Activated CD8-positive, alpha-beta T cell treated with anti-CD3 and anti-CD28 coated beads, Interleukin-2, amount 10 ng/mL, durations not matched to agents 7 days and 5 days (primary cell): Measurements from ENCODE around the gene OR6C65. TPM values are rescaled to one million over a fixed set of nuclear protein-coding genes. Genes with fewer than 3 reads are reported as not detected.
"Not testable (repeated sequence)": the region's sequence is repeated elsewhere in the genome, so short reads cannot be mapped to it uniquely, and the experiment has no call there.

Source experiments
- ATAC-seq: fragments of 150-1000 bp; cut with Tn5 transposase; one replicate; pipeline ENCODE4 v1.10.0; 2021; ENCODE audit warnings: moderate library complexity
- CTCF ChIA-PET: fragments of 350-600 bp; sonication (Branson Sonifier 250); formaldehyde crosslinking; loops from one replicate; lab custom pipeline; 2021; ENCODE audit warnings: antibody characterized with exemption; lab: Charles Lee
- POLR2A ChIA-PET: fragments of 350-600 bp; sonication (Branson Sonifier 250); formaldehyde crosslinking; loops from one replicate; lab custom pipeline; 2021; ENCODE audit warnings: antibody characterized with exemption; lab: Charles Lee
- DNase-seq: peaks from one replicate; pipeline ENCODE4 v3.0.0-alpha.2; 2020
- H3K27ac Mint-ChIP-seq: one replicate; pipeline ENCODE4 v1.8.0; 2021; ENCODE audit warnings: mild to moderate bottlenecking, mixed read lengths
- H3K27me3 Mint-ChIP-seq: one replicate; pipeline ENCODE4 v1.8.0; 2021; ENCODE audit warnings: low read depth, mixed read lengths
- H3K36me3 Mint-ChIP-seq: one replicate; pipeline ENCODE4 v1.8.0; 2021; ENCODE audit warnings: low read depth, mixed read lengths
- H3K4me1 Mint-ChIP-seq: one replicate; pipeline ENCODE4 v1.8.0; 2021; ENCODE audit warnings: low read depth, mixed read lengths
- H3K4me3 Mint-ChIP-seq: one replicate; pipeline ENCODE4 v1.8.0; 2021; ENCODE audit warnings: mild to moderate bottlenecking, mixed read lengths
- H3K9me3 Mint-ChIP-seq: one replicate; pipeline ENCODE4 v1.8.0; 2022; ENCODE audit warnings: mixed read lengths; ENCODE audit not compliant: insufficient read depth
- total RNA-seq, 2 experiments: library from RNA; stranded (reverse); gene quantifications; one replicate each; pipeline ENCODE4 v1.2.3, GENCODE V29; 2021

The OR6C65 gene
- not detected for total RNA-seq

GRCh38 chr12:55400229-55400628 lies at the start of gene OR6C65:
Gene OR6C65 (plus strand): TSS chr12:55400529. CDS start chr12:55400529, 0 bp downstream.
- no peaks in the 10 kb centered on the region for H3K36me3 Mint-ChIP-seq
- no peak within 1 kb of the TSS for H3K4me3 Mint-ChIP-seq
- no peaks in the 10 kb centered on the region for H3K9me3 Mint-ChIP-seq
- no peak for ATAC-seq
- ChIA-PET CTCF (interaction anchor here (1.0 kb wide), 1 partner anchor 256 kb away, joined by 3 read pairs; no protein-coding TSS in a partner anchor), POLR2A (no interaction called here)
- DNase-seq, result no peak
- H3K4me1 Mint-ChIP-seq, result no peaks in the 10 kb centered on the region
- H3K27me3 Mint-ChIP-seq, result peaks cover 27% of the 10 kb centered on the region
- H3K27ac Mint-ChIP-seq, result no peak within 1 kb of the TSS

DNA sequence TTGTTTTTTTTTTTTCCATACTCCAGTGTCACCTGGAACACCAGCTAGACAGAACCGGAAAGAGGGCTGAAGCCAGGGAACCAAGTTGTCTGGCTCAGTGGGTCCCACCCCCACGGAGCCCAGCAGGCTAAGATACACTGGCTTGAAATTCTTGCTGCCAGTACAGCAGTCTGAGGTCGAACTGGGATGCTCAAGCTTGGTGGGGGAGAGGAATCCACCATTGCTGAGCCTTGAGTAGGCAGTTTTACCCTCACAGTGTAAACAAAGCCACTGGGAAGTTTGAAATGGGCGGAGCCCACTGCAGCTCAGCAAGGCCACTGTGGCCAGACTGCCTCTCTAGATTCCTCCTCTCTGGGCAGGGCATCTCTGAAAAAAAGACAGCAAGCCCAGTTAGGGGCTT lies 45.0 kb upstream of the OR6C65 start:
- H3K27ac Mint-ChIP-seq, H3K36me3 Mint-ChIP-seq, H3K4me3 Mint-ChIP-seq, ATAC-seq, H3K27me3 Mint-ChIP-seq, H3K4me1 Mint-ChIP-seq, H3K9me3 Mint-ChIP-seq, DNase-seq, CTCF ChIA-PET, POLR2A ChIA-PET: not testable (repeated sequence)

DNA sequence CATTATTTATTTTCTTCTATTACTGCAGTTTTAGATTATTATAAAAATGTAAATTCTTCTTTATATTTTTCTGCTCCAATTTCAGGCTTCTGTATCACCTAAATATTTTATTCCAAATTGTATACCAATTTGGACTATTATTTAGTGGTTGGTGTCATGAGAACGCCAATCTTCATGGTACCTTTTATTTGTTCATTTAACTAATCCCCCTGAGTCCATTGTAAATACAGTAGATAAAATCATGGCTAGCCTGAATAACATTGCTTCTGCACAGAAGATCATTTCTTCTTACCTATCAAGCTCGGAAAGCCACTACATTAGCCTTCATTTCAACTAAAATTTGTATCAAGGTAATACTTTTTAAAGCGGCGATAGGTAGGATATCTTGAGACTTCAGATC lies 37.7 kb upstream of the OR6C65 start, which contains the start of gene OR6C75:
OR6C75 (plus strand) TSS at position 301 of the 400 bp plus-strand sequence. CDS start 2,136 bp downstream, outside the sequence.
- Mint-ChIP-seq H3K27ac (no peak within 1 kb of the TSS), H3K4me1 (no peaks in the 10 kb centered on the region), H3K9me3 (no peaks in the 10 kb centered on the region), H3K27me3 (peaks cover 6% of the 10 kb centered on the region), H3K36me3 (no peaks in the 10 kb centered on the region), H3K4me3 (no peak within 1 kb of the TSS)
- DNase-seq (no peak), ATAC-seq (no peak)
- ChIA-PET CTCF (interaction anchor here (1.2 kb wide), 1 partner anchor 11 kb away, joined by 3 read pairs; no protein-coding TSS in a partner anchor), POLR2A (no interaction called here)

DNA sequence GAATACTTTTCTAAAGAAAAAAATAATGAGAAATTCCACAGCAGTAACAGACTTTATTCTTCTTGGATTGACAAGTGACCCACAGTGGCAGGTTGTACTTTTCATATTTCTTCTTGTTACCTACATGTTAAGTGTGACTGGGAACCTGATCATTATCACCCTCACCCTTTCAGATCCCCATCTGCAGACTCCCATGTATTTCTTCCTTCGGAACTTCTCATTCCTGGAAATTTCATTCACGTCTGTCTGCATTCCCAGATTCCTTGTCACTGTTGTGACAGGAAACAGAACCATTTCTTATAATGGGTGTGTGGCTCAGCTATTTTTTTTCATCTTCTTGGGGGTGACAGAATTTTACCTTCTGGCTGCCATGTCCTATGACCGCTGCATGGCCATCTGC lies 35.2 kb upstream of the OR6C65 start:
- Mint-ChIP-seq H3K4me1 (no peaks in the 10 kb centered on the region), H3K27me3 (peaks cover 6% of the 10 kb centered on the region), H3K36me3 (no peaks in the 10 kb centered on the region), H3K27ac (no peak overlapping the region), H3K4me3 (no peak overlapping the region), H3K9me3 (no peaks in the 10 kb centered on the region)
- CTCF ChIA-PET, result no interaction called here
- no peak for DNase-seq
- no peak for ATAC-seq
- POLR2A ChIA-PET, result no interaction called here

DNA sequence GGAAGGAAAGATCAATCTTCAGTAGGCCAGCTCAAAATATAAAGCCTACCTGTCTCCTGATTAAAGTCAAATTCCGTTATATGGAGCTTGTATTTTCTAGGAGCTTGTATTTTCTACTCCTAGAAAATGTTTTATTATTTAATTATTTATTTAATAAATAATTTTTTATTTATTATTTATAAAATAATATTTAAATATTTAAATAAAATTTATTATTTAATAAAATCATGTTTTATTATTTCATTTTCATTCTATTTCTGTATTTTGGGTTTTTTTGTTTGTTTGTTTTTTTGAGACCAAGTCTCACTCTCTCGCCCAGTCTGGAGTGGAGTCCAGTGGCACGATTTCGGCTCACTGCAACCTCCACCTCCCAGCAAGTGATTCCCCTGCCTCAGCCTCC lies 27.8 kb upstream of the OR6C65 start:
- no peaks in the 10 kb centered on the region for H3K9me3 Mint-ChIP-seq
- ATAC-seq (no peak), DNase-seq (no peak)
- ChIA-PET CTCF (no interaction called here), POLR2A (no interaction called here)
- H3K4me1 Mint-ChIP-seq, result no peaks in the 10 kb centered on the region
- no peak overlapping the region for H3K27ac Mint-ChIP-seq
- no peak overlapping the region for H3K4me3 Mint-ChIP-seq
- no peaks in the 10 kb centered on the region for H3K36me3 Mint-ChIP-seq
- H3K27me3 Mint-ChIP-seq, result no peaks in the 10 kb centered on the region

GRCh38 chr12:55385891-55386290 lies 14.4 kb upstream of the OR6C65 start:
- Mint-ChIP-seq H3K4me3 (no peak overlapping the region), H3K27me3 (no peaks in the 10 kb centered on the region), H3K27ac (no peak overlapping the region), H3K36me3 (no peaks in the 10 kb centered on the region), H3K9me3 (no peaks in the 10 kb centered on the region), H3K4me1 (no peaks in the 10 kb centered on the region)
- no peak for DNase-seq
- no peak for ATAC-seq
- POLR2A ChIA-PET, result no interaction called here
- CTCF ChIA-PET, result no interaction called here

GRCh38 chr12:55392032-55392795 lies 8.1 kb upstream of the OR6C65 start:
- Mint-ChIP-seq H3K4me3 (no peak overlapping the region), H3K36me3 (no peaks in the 10 kb centered on the region), H3K27me3 (peaks cover 6% of the 10 kb centered on the region), H3K4me1 (no peaks in the 10 kb centered on the region), H3K27ac (no peak overlapping the region), H3K9me3 (no peaks in the 10 kb centered on the region)
- no peak for DNase-seq
- CTCF ChIA-PET, result no interaction called here
- no peak for ATAC-seq
- POLR2A ChIA-PET, result no interaction called here

DNA sequence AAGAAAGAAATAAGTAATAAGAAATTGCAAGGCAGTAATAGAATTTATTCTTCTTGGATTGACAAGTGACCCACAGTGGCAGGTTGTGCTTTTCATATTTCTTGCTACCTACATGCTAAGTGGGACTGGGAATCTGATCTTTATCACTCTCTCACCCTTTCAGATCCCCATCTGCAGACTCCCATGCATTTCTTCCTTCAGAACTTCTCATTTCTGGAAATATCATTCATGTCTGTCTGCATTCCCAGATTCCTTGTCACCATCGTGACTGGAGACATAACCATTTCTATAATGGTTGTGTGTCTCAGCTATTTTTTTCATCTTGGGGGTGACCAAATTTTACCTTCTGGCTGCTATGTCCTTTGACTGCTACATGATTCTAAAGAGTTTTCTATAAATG lies 4.0 kb upstream of the OR6C65 start:
- Mint-ChIP-seq H3K4me1 (no peaks in the 10 kb centered on the region), H3K27ac (no peak overlapping the region), H3K27me3 (peaks cover 20% of the 10 kb centered on the region), H3K36me3 (no peaks in the 10 kb centered on the region), H3K4me3 (no peak overlapping the region), H3K9me3 (no peaks in the 10 kb centered on the region)
- DNase-seq (no peak), ATAC-seq (no peak)
- ChIA-PET CTCF (no interaction called here), POLR2A (no interaction called here)

GRCh38 chr12:55407866-55408265 lies 7.5 kb downstream of the OR6C65 start:
- peaks cover 12% of the 10 kb centered on the region for H3K27me3 Mint-ChIP-seq

DNA sequence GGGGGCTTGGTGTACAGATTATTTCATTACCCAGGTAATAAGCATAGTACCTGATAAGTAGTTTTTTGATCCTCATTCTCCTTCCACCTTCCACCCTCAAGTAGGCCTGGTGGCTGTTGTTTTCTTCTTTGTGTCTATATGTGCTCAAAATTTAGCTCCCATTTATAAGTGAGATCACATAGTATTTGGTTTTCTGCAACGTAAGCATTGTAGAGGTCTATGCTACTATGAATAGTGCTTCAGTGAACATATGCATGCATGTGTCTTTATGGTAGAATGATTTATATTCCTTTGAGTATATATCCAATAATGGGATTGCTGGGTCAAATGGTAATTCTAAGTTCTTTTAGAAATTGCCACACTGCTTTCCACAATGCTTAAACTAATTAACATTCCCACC lies 8.8 kb downstream of the OR6C65 start:
- H3K4me1 Mint-ChIP-seq, H3K4me3 Mint-ChIP-seq, H3K27ac Mint-ChIP-seq, H3K9me3 Mint-ChIP-seq, POLR2A ChIA-PET, H3K36me3 Mint-ChIP-seq, ATAC-seq, CTCF ChIA-PET, DNase-seq: not testable (repeated sequence)
- H3K27me3 Mint-ChIP-seq, result peaks cover 13% of the 10 kb centered on the region

More at GRCh38 chr12:55407866-55408265, 7.5 kb downstream of the OR6C65 start:
- ATAC-seq (no peak), DNase-seq (no peak)
- Mint-ChIP-seq H3K4me3 (no peak overlapping the region), H3K36me3 (no peaks in the 10 kb centered on the region), H3K9me3 (no peaks in the 10 kb centered on the region), H3K4me1 (no peaks in the 10 kb centered on the region), H3K27ac (no peak overlapping the region)
- ChIA-PET CTCF (no interaction called here), POLR2A (no interaction called here)

DNA sequence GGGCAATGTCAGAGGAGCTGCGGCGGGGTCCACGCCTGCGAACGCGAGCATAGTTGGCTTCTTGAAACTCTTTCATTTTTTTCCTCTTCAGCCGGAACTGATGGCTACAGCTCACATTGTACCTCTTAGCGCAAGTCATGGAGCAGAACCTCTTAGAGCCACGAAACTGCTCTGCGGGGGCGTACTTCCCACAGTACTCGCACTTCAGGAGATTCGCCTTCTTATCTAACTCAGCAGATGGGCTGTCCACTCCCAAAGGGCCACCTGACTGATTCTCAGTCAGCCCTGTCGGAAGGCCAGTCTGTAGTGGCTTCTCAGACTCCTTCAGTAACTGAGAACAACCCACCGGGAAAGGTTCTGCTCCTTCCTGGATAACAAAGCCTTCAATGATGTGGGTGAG lies 11.8 kb downstream of the OR6C65 start:
- CTCF ChIA-PET, H3K27ac Mint-ChIP-seq, H3K4me1 Mint-ChIP-seq, POLR2A ChIA-PET, DNase-seq, H3K36me3 Mint-ChIP-seq, H3K9me3 Mint-ChIP-seq, H3K4me3 Mint-ChIP-seq, ATAC-seq: not testable (repeated sequence)
- peaks cover 31% of the 10 kb centered on the region for H3K27me3 Mint-ChIP-seq

DNA sequence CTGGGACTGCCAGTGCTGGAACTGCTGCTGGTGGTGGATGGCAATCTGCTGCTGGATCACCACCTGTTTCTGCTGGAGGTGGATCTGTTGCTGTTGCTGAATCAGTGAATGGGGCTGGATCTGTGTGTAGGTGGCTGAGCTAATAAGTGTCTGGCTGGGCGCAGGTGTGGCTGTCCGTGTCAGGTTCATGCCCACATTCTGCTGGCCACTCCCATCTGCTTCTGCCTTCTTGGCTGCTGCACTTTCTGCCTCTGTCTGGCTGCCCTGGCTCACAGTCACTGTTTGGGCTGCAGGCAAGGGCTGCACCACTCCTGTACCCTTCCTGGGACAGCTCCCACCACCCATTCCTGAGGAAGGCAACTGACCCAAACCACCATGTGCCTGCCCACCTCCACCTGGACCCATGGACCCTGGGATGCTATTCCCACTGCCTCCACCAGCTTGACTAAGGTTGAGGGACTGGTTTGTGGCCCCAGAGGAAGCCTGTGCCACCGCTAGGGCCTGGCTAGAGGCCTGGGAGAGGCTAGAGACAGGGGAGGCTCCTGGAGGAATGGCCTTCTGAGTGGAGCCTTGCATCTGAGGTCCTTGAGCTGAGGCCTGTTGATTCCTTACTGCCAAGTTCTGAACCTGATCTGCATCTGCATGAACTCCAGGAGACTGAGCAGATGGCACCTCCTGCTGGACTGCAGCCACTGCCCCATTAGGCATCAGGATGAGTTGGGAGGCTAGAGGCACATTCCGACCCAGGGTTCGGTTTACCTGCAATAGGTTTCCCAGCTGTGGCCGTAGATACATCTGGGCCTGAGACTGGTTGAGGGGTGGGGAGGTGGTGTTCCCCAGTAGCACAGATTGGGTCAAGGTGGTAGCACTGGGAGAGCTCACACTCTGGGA lies 13.4 kb downstream of the OR6C65 start:
- peaks cover 32% of the 10 kb centered on the region for H3K27me3 Mint-ChIP-seq
- DNase-seq, H3K9me3 Mint-ChIP-seq, H3K36me3 Mint-ChIP-seq, ATAC-seq, H3K27ac Mint-ChIP-seq, POLR2A ChIA-PET, CTCF ChIA-PET, H3K4me1 Mint-ChIP-seq, H3K4me3 Mint-ChIP-seq: not testable (repeated sequence)
